SK-N-SH (cell line): ENCODE measurements around the gene S100A7. TPM values are rescaled to one million over a fixed set of nuclear protein-coding genes. Genes with fewer than 3 reads are reported as not detected.
A peak's percentile ranks its signal among the peaks of the same experiment; 100 is the strongest.
"Not testable (repeated sequence)": the region's sequence is repeated elsewhere in the genome, so short reads cannot be mapped to it uniquely, and the experiment has no call there.

ENCODE experiments used
- CTCF ChIA-PET: fragments of 300-600, 350-600 bp; formaldehyde crosslinking; extraction: SDS; loops from one replicate; lab custom pipeline; 2021; lab: Yijun Ruan, JAX
- POLR2A ChIA-PET: fragments of 350-600 bp; sonication (Branson Sonifier 250); formaldehyde crosslinking; extraction: SDS; loops from one replicate; lab custom pipeline; 2020; ENCODE audit warnings: antibody characterized with exemption, inconsistent platforms; lab: Yijun Ruan, JAX
- DNase-seq: peaks from one replicate; pipeline ENCODE4 v3.0.0; 2012
- H2AFZ ChIP-seq: fragments of 200-600 bp; sonication (generic); 2 replicates; pipeline ENCODE4 v1.8.1; 2016; ENCODE audit warnings: antibody characterized with exemption, mild to moderate bottlenecking, low read depth
- H3F3A ChIP-seq: fragments of 200-600 bp; sonication (generic); replicated peaks from 2 replicates; pipeline ENCODE3; 2016; ENCODE audit warnings: antibody characterized with exemption, mild to moderate bottlenecking; ENCODE audit not compliant: insufficient read depth
- H3K27ac ChIP-seq, 2 experiments: fragments of 200-500 bp in 1 of 2; fragments of 200-600 bp in 1 of 2; sonication (Bioruptor generic) in 1 of 2; sonication (generic), shearing (Covaris generic) in 1 of 2; 2 replicates each; pipeline versions ENCODE4 v1.5.1 to v1.6.1; 2014 to 2016; ENCODE audit warnings: low read depth in 2 of 2, inconsistent platforms in 1 of 2, low read length in 1 of 2, mild to moderate bottlenecking in 1 of 2, mixed read lengths in 1 of 2
- H3K27me3 ChIP-seq: fragments of 200-600 bp; sonication (generic), shearing (Covaris generic); 2 replicates; pipeline ENCODE4 v1.6.1; 2016; ENCODE audit warnings: mixed run types; ENCODE audit not compliant: insufficient read depth
- H3K36me3 ChIP-seq, 2 experiments: fragments of 200-500 bp in 1 of 2; fragments of 200-600 bp in 1 of 2; sonication (Bioruptor generic) in 1 of 2; sonication (generic) in 1 of 2; replicated peaks in 1 of 2; 2 replicates each; pipeline versions ENCODE3 to v1.5.1; 2014 to 2016; ENCODE audit warnings: low read length in 1 of 2, mild to moderate bottlenecking in 1 of 2; ENCODE audit not compliant: insufficient read depth in 2 of 2, control insufficient read depth in 1 of 2
- H3K4me1 ChIP-seq, 2 experiments: fragments of 200-500 bp in 1 of 2; fragments of 200-600 bp in 1 of 2; sonication (Bioruptor generic) in 1 of 2; sonication (generic), shearing (Covaris generic) in 1 of 2; 2 replicates each; pipeline versions ENCODE4 v1.5.1 to v1.6.1; 2014 to 2016; ENCODE audit warnings: low read depth in 1 of 2, low read length in 1 of 2, mixed run types in 1 of 2; ENCODE audit not compliant: insufficient read depth in 2 of 2, control insufficient read depth in 1 of 2
- H3K4me2 ChIP-seq: fragments of 200-600 bp; sonication (generic), shearing (Covaris generic); 2 replicates; pipeline ENCODE4 v1.6.1; 2017; ENCODE audit warnings: mixed run types
- H3K4me3 ChIP-seq, 2 experiments: fragments of 200-500 bp in 1 of 2; fragments of 200-600 bp in 1 of 2; sonication (Bioruptor generic) in 1 of 2; sonication (generic), shearing (Covaris generic) in 1 of 2; 2 replicates each; pipeline versions ENCODE4 v1.5.1 to v1.8.1; 2014 to 2016; ENCODE audit warnings: low read depth in 2 of 2, inconsistent platforms in 1 of 2, low read length in 1 of 2, mild to moderate bottlenecking in 1 of 2, mixed read lengths in 1 of 2, moderate library complexity in 1 of 2
- H3K79me2 ChIP-seq: fragments of 200-600 bp; sonication (generic); 2 replicates; pipeline ENCODE4 v1.8.1; 2017; ENCODE audit warnings: mild to moderate bottlenecking; ENCODE audit not compliant: insufficient read depth
- H3K9ac ChIP-seq: fragments of 200-600 bp; sonication (generic); 2 replicates; pipeline ENCODE4 v1.6.1; 2017; ENCODE audit warnings: mixed run types
- H3K9me2 ChIP-seq: fragments of 200-600 bp; sonication (generic); 2 replicates; pipeline ENCODE4 v1.6.1; 2017; ENCODE audit warnings: mixed run types
- H3K9me3 ChIP-seq: fragments of 200-600 bp; sonication (generic); 2 replicates; pipeline ENCODE4 v1.6.1; 2017; ENCODE audit warnings: mixed run types, mild to moderate bottlenecking, moderate library complexity
- H4K20me1 ChIP-seq: fragments of 200-600 bp; sonication (generic); 2 replicates; pipeline ENCODE4 v1.6.1; 2017; ENCODE audit warnings: mild to moderate bottlenecking, mixed run types; ENCODE audit not compliant: insufficient read depth
- CHD2 ChIP-seq: fragments of 150-350 bp; IDR thresholded peaks from 2 replicates; pipeline ENCODE4 v1.6.1; 2018; ENCODE audit warnings: low read length; ENCODE audit not compliant: partially characterized antibody
- EZH2phosphoT487 ChIP-seq: fragments of 200-600 bp; sonication (generic); IDR thresholded peaks from 2 replicates; pipeline ENCODE4 v1.6.1; 2017; ENCODE audit warnings: low read depth, mixed run types, mild to moderate bottlenecking, antibody characterized with exemption, moderate library complexity, borderline replicate concordance
- FOXJ3 ChIP-seq: sonication (generic); formaldehyde crosslinking; IDR thresholded peaks from 2 replicates; pipeline ENCODE4 v1.5.1; 2020; ENCODE audit warnings: mild to moderate bottlenecking, missing genetic modification reagents
- NRF1 ChIP-seq: IDR thresholded peaks from 2 replicates; pipeline ENCODE4 v1.6.1; 2012; ENCODE audit warnings: low read depth, mild to moderate bottlenecking, low read length
- TCF12 ChIP-seq: IDR thresholded peaks from 2 replicates; pipeline ENCODE4 v1.4.0; 2012
- TEAD4 ChIP-seq: IDR thresholded peaks from 2 replicates; pipeline ENCODE4 v1.4.0; 2012; ENCODE audit warnings: mild to moderate bottlenecking, borderline replicate concordance; ENCODE audit not compliant: insufficient read depth
- YY1 ChIP-seq: IDR thresholded peaks from 2 replicates; pipeline ENCODE4 v1.4.0; 2012; ENCODE audit warnings: low read depth, mild to moderate bottlenecking
- WGBS: methylation state at CpG from one replicate; pipeline ENCODE4 v1.1.6; 2017; ENCODE audit warnings: low lambda C conversion rate; 5-methylcytosine and 5-hydroxymethylcytosine counted together
- polyA plus RNA-seq, 3 experiments: library from polyadenylated mRNA; depleted of rRNA; stranded (reverse); fragments of >200 nt; gene quantifications; 2 replicates each; pipeline ENCODE4 v1.2.3, GENCODE V29; 2012
- TF ChIP-seq, protein P1 (sequence below): IDR thresholded peaks from 2 replicates; pipeline ENCODE4 v1.6.1; 2012; ENCODE audit warnings: mild to moderate bottlenecking, low read depth, low read length, moderate library complexity

The S100A7 gene
- polyA plus RNA-seq, 1 of the 3 experiments (the other 2 are of a cell fraction): not detected

DNA sequence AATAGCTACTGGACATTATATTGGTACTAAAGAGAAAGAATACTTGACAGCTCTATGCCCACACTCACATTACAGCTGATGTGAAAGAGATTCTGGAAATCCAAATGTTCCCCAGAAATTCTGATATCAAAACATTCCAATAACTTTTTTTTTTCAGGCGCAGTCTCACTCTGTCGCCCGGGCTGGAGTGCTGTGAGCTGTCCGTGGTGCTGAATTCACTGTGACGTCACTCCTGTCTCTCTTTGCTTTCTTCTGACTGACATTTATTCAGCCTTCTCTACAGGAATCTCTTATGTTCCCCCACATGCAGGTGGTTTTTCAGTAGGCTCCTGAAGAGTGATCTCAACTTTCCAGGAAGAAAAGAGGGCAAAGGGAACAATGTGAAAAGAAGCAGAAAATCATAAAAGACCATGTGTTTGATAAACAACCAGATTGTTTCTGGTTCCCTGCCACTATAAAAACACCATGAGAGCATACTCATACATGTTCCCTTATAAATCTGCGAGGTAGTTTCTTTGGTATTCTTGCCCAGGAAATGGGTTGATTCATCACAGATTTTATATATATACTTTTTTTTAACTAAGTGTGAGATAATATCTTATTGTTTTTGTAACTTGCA, 37.9 kb downstream of the S100A7 start:
- no peaks in the 10 kb centered on the region for H3K9me3 ChIP-seq
- H3K9me2 ChIP-seq: no peaks in the 10 kb centered on the region
- CTCF ChIA-PET: no interaction called here
- no peak overlapping the region for H3K9ac ChIP-seq
- no peaks in the 10 kb centered on the region for H3F3A ChIP-seq
- H3K27me3 ChIP-seq: no peaks in the 10 kb centered on the region; the same call in 1 of the 2 replicates
- no peaks in the 10 kb centered on the region for H3K79me2 ChIP-seq
- no peak overlapping the region for H3K4me3 ChIP-seq
- no peak overlapping the region for H3K4me2 ChIP-seq
- H2AFZ ChIP-seq: no peak overlapping the region
- no peak overlapping the region for H3K27ac ChIP-seq
- H3K4me1 ChIP-seq: no peaks in the 10 kb centered on the region
- no peak for TF ChIP-seq YY1
- TF ChIP-seq, protein P1, sequence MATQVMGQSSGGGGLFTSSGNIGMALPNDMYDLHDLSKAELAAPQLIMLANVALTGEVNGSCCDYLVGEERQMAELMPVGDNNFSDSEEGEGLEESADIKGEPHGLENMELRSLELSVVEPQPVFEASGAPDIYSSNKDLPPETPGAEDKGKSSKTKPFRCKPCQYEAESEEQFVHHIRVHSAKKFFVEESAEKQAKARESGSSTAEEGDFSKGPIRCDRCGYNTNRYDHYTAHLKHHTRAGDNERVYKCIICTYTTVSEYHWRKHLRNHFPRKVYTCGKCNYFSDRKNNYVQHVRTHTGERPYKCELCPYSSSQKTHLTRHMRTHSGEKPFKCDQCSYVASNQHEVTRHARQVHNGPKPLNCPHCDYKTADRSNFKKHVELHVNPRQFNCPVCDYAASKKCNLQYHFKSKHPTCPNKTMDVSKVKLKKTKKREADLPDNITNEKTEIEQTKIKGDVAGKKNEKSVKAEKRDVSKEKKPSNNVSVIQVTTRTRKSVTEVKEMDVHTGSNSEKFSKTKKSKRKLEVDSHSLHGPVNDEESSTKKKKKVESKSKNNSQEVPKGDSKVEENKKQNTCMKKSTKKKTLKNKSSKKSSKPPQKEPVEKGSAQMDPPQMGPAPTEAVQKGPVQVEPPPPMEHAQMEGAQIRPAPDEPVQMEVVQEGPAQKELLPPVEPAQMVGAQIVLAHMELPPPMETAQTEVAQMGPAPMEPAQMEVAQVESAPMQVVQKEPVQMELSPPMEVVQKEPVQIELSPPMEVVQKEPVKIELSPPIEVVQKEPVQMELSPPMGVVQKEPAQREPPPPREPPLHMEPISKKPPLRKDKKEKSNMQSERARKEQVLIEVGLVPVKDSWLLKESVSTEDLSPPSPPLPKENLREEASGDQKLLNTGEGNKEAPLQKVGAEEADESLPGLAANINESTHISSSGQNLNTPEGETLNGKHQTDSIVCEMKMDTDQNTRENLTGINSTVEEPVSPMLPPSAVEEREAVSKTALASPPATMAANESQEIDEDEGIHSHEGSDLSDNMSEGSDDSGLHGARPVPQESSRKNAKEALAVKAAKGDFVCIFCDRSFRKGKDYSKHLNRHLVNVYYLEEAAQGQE: peak; percentile 100
- WGBS: 0% methylated on average over 6 of the region's 6 CpGs
- H4K20me1 ChIP-seq: no peaks in the 10 kb centered on the region
- POLR2A ChIA-PET: no interaction called here
- H3K36me3 ChIP-seq: no peaks in the 10 kb centered on the region
- no peak for DNase-seq

DNA sequence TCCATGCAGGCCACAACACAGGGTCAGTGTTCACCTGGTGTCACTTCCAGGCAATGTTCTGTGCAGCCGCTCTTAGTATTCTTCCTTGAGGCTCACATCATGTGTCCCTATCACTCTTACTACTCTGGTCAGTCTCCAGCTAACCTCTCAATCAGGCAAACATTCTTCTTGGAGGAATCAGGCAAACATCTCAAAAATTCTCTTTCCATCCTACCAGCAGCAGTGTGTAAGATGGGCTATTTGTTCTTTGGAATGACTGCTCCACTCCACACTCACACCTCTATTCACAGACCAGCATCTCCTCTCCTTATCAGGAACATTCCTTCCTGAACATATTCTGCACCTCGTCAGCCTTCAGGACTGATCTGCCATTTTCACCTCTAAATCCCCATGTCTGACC, 40.1 kb downstream of the S100A7 start:
- TF ChIP-seq CHD2 (no peak), NRF1 (no peak), TCF12 (no peak), EZH2phosphoT487 (no peak), TEAD4 (no peak), FOXJ3 (CRISPR knock-in tag) (no peak)
- TF ChIP-seq, protein P1: no peak
- Histone ChIP-seq H3K27me3 (no peaks in the 10 kb centered on the region), H4K20me1 (no peaks in the 10 kb centered on the region), H3K4me1 (no peaks in the 10 kb centered on the region), H3K36me3 (no peaks in the 10 kb centered on the region), H3K9me2 (no peaks in the 10 kb centered on the region), H3K9ac (no peak overlapping the region), H2AFZ (no peak overlapping the region), H3K9me3 (no peaks in the 10 kb centered on the region), H3K4me3 (no peak overlapping the region), H3K4me2 (no peak overlapping the region), H3K27ac (no peak overlapping the region), H3F3A (no peaks in the 10 kb centered on the region), H3K79me2 (no peaks in the 10 kb centered on the region)
- ChIA-PET CTCF (no interaction called here), POLR2A (no interaction called here)
- no peak for DNase-seq
- 0% methylated on average over 2 of the region's 2 CpGs for WGBS

DNA sequence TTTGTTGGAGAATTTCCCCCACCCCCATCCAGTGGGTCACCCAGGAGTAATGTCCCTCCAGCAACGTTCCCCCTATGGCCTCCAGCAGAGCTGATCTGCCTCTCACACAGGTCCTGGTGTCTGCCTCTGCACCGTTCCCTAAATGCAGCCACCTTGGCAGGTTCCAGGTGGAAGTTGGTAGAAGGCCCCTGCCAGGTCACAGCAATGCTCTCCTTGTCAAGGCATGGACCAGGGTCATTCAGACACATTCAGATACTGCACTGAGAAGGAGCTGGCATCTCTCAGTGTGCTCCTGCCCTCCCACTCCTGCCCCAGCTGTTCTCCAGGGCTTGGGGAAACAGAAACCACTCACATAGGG, 41.0 kb downstream of the S100A7 start:
- H4K20me1 ChIP-seq, H3K4me1 ChIP-seq, H3K9me2 ChIP-seq, H3K9ac ChIP-seq, H3F3A ChIP-seq, H3K27ac ChIP-seq, POLR2A ChIA-PET, H2AFZ ChIP-seq, H3K36me3 ChIP-seq, H3K27me3 ChIP-seq, H3K9me3 ChIP-seq, H3K4me3 ChIP-seq, DNase-seq, H3K79me2 ChIP-seq, H3K4me2 ChIP-seq: not testable (repeated sequence)
- WGBS: 0% methylated on average over 2 of the region's 2 CpGs
- CTCF ChIA-PET: interaction anchor here (0.5 kb wide), 1 partner anchor 21 kb away, joined by 4 read pairs; no protein-coding TSS in a partner anchor
